Trophoblast cell (in vitro differentiated cells and primary cell): ENCODE results near the gene GNB1.

Experiments used
- DNase-seq, 2 donors: peaks; one replicate each; pipeline ENCODE4 v3.0.0-alpha.2; 2016
- H2AFZ ChIP-seq: 2 replicates; pipeline ENCODE4 v1.6.1; 2013; ENCODE audit warnings: low read length, moderate library complexity, mild to moderate bottlenecking; ENCODE audit not compliant: insufficient read depth, poor library complexity
- H2AK5ac ChIP-seq: 2 replicates; pipeline ENCODE4 v1.6.1; 2013; ENCODE audit warnings: mild to moderate bottlenecking, low read length
- H2BK120ac ChIP-seq: 2 replicates; pipeline ENCODE4 v1.6.1; 2013; ENCODE audit warnings: low read length, mild to moderate bottlenecking, moderate library complexity; ENCODE audit not compliant: insufficient read depth, poor library complexity
- H2BK12ac ChIP-seq: 2 replicates; pipeline ENCODE4 v1.6.1; 2013; ENCODE audit warnings: mild to moderate bottlenecking, low read length, moderate library complexity
- H2BK5ac ChIP-seq: 2 replicates; pipeline ENCODE4 v1.6.1; 2013; ENCODE audit warnings: low read length, low read depth, moderate library complexity, mild to moderate bottlenecking; ENCODE audit not compliant: poor library complexity
- H3K14ac ChIP-seq: 2 replicates; pipeline ENCODE4 v1.6.1; 2013; ENCODE audit warnings: mild to moderate bottlenecking, low read length
- H3K18ac ChIP-seq: 2 replicates; pipeline ENCODE4 v1.6.1; 2013; ENCODE audit warnings: mild to moderate bottlenecking, low read length
- H3K23ac ChIP-seq: 2 replicates; pipeline ENCODE4 v1.6.1; 2013; ENCODE audit warnings: low read length
- H3K27ac ChIP-seq: 2 replicates; pipeline ENCODE4 v1.5.1; 2013; ENCODE audit warnings: low read depth, mild to moderate bottlenecking, inconsistent platforms, low read length, moderate library complexity
- H3K27me3 ChIP-seq: 2 replicates; pipeline ENCODE4 v1.6.1; 2013; ENCODE audit warnings: inconsistent platforms, mild to moderate bottlenecking, low read length, moderate library complexity; ENCODE audit not compliant: insufficient read depth
- H3K36me3 ChIP-seq, 2 experiments: 1 replicate in 1 of 2; 2 replicates in 1 of 2; pipeline ENCODE4 v1.6.1; 2013; ENCODE audit warnings: low read length in 2 of 2, mild to moderate bottlenecking in 2 of 2, moderate library complexity in 1 of 2; ENCODE audit not compliant: insufficient read depth in 2 of 2, control insufficient read depth in 1 of 2
- H3K4ac ChIP-seq: 2 replicates; pipeline ENCODE4 v1.6.1; 2013; ENCODE audit warnings: low read depth, mild to moderate bottlenecking, low read length, moderate library complexity
- H3K4me1 ChIP-seq, 2 experiments: 1 replicate in 1 of 2; 2 replicates in 1 of 2; pipeline ENCODE4 v1.6.1; 2013; ENCODE audit warnings: low read length in 2 of 2, mild to moderate bottlenecking in 2 of 2, moderate library complexity in 1 of 2; ENCODE audit not compliant: insufficient read depth in 2 of 2, control insufficient read depth in 1 of 2
- H3K4me2 ChIP-seq: 2 replicates; pipeline ENCODE4 v1.6.1; 2013; ENCODE audit warnings: inconsistent platforms, mild to moderate bottlenecking, low read length, moderate library complexity
- H3K4me3 ChIP-seq: 2 replicates; pipeline ENCODE4 v1.5.1; 2013; ENCODE audit warnings: mild to moderate bottlenecking, low read depth, low read length, inconsistent platforms
- H3K79me1 ChIP-seq: one replicate; pipeline ENCODE4 v1.6.1; 2013; ENCODE audit warnings: low read length
- H3K79me2 ChIP-seq: 2 replicates; pipeline ENCODE4 v1.6.1; 2013; ENCODE audit warnings: low read length, mild to moderate bottlenecking; ENCODE audit not compliant: control insufficient read depth, insufficient read depth, poor library complexity
- H3K9ac ChIP-seq: 2 replicates; pipeline ENCODE4 v1.6.1; 2013; ENCODE audit warnings: mild to moderate bottlenecking, low read length
- H3K9me3 ChIP-seq: 2 replicates; pipeline ENCODE4 v1.6.1; 2013; ENCODE audit warnings: low read depth, mild to moderate bottlenecking, control low read depth, inconsistent platforms, low read length; ENCODE audit not compliant: insufficient read depth
- H4K12ac ChIP-seq: 2 replicates; pipeline ENCODE4 v1.6.1; 2013; ENCODE audit warnings: low read depth, mild to moderate bottlenecking, low read length, moderate library complexity
- H4K8ac ChIP-seq: 2 replicates; pipeline ENCODE4 v1.6.1; 2013; ENCODE audit warnings: low read depth, mild to moderate bottlenecking, low read length, moderate library complexity
- H4K91ac ChIP-seq: one replicate; pipeline ENCODE4 v1.6.1; 2013; ENCODE audit warnings: low read depth, mild to moderate bottlenecking, low read length, moderate library complexity
- WGBS: extraction: QIAGEN DNeasy Blood & Tissue Kit; methylation state at CpG from one replicate; pipeline ENCODE4 v1.1.7; 2013; ENCODE audit warnings: missing lambda C conversion rate; ENCODE audit not compliant: insufficient read length, insufficient coverage; ENCODE audit errors: extremely low coverage; 5-methylcytosine and 5-hydroxymethylcytosine counted together

Gene GNB1

GRCh38 chr1:1881727-1882126, 9.2 kb downstream of the GNB1 start:
- peak overlapping the region; percentile 71 for H3K4ac ChIP-seq
- no CpG with 5 or more reads among the region's 6 CpGs for WGBS
- no peak overlapping the region for H3K4me3 ChIP-seq
- H3K27me3 ChIP-seq = no peaks in the 10 kb centered on the region
- no peak overlapping the region for H2BK5ac ChIP-seq
- no peak overlapping the region for H3K9ac ChIP-seq
- H3K4me1 ChIP-seq = peaks cover 3 to 7% of the 10 kb centered on the region in 2 experiments
- H3K18ac ChIP-seq = no peak overlapping the region
- H3K79me2 ChIP-seq = peaks cover 52% of the 10 kb centered on the region
- no peak overlapping the region for H4K91ac ChIP-seq
- no peak for DNase-seq
- H2BK12ac ChIP-seq = no peak overlapping the region
- peaks cover 8 to 13% of the 10 kb centered on the region in 2 experiments for H3K36me3 ChIP-seq
- H2AFZ ChIP-seq = no peak overlapping the region
- H2AK5ac ChIP-seq = no peak overlapping the region
- no peak overlapping the region for H4K8ac ChIP-seq
- no peak overlapping the region for H4K12ac ChIP-seq
- no peak overlapping the region for H3K23ac ChIP-seq
- H3K79me1 ChIP-seq = no peaks in the 10 kb centered on the region
- H3K9me3 ChIP-seq = no peaks in the 10 kb centered on the region
- no peak overlapping the region for H3K27ac ChIP-seq
- H3K4me2 ChIP-seq = no peak overlapping the region
- no peak overlapping the region for H2BK120ac ChIP-seq
- H3K14ac ChIP-seq = no peak overlapping the region

- Histone ChIP-seq H3K4me2 (no peak overlapping the region), H3K9ac (no peak overlapping the region), H4K12ac (no peak overlapping the region), H3K27ac (no peak overlapping the region), H3K36me3 (peaks cover 14 to 22% of the 10 kb centered on the region in 2 experiments), H3K79me1 (no peaks in the 10 kb centered on the region), H3K23ac (no peak overlapping the region), H3K18ac (no peak overlapping the region), H3K27me3 (no peaks in the 10 kb centered on the region), H4K91ac (no peak overlapping the region), H2BK120ac (no peak overlapping the region), H3K4me1 (peaks cover 3 to 9% of the 10 kb centered on the region in 2 experiments), H3K4me3 (no peak overlapping the region), H2AFZ (no peak overlapping the region), H3K4ac (peak overlapping the region; percentile 71), H2BK5ac (no peak overlapping the region), H3K14ac (no peak overlapping the region), H3K9me3 (no peaks in the 10 kb centered on the region), H2AK5ac (no peak overlapping the region), H3K79me2 (peaks cover 54% of the 10 kb centered on the region), H4K8ac (no peak overlapping the region), H2BK12ac (no peak overlapping the region)
- no peak for DNase-seq
- WGBS = no CpG with 5 or more reads among the region's 13 CpGs
Measured at GRCh38 chr1:1880617-1881312, 10.1 kb downstream of the GNB1 start.

GRCh38 chr1:1879942-1880341, 10.9 kb downstream of the GNB1 start:
- H3K9me3 ChIP-seq = no peaks in the 10 kb centered on the region
- H3K18ac ChIP-seq = no peak overlapping the region
- H3K79me2 ChIP-seq = peaks cover 61% of the 10 kb centered on the region
- WGBS = no CpG with 5 or more reads among the region's 5 CpGs
- H2AFZ ChIP-seq = no peak overlapping the region
- no peak overlapping the region for H4K91ac ChIP-seq
- no peak overlapping the region for H4K8ac ChIP-seq
- H3K27me3 ChIP-seq = no peaks in the 10 kb centered on the region
- H2BK120ac ChIP-seq = no peak overlapping the region
- DNase-seq = no peak
- H3K14ac ChIP-seq = no peak overlapping the region
- H3K36me3 ChIP-seq = peaks cover 19 to 29% of the 10 kb centered on the region in 2 experiments
- H3K4me2 ChIP-seq = no peak overlapping the region
- no peak overlapping the region for H4K12ac ChIP-seq
- H3K4me1 ChIP-seq = peaks cover 3 to 9% of the 10 kb centered on the region in 2 experiments
- H3K79me1 ChIP-seq = no peaks in the 10 kb centered on the region
- no peak overlapping the region for H2BK5ac ChIP-seq
- no peak overlapping the region for H3K4me3 ChIP-seq
- H2BK12ac ChIP-seq = no peak overlapping the region
- H2AK5ac ChIP-seq = no peak overlapping the region
- H3K4ac ChIP-seq = peak overlapping the region; percentile 97
- H3K23ac ChIP-seq = no peak overlapping the region
- H3K9ac ChIP-seq = no peak overlapping the region
- no peak overlapping the region for H3K27ac ChIP-seq

- WGBS = no CpG with 5 or more reads among the region's 5 CpGs
- H2AK5ac ChIP-seq = no peak overlapping the region
- no peak overlapping the region for H4K12ac ChIP-seq
Measured at GRCh38 chr1:1877865-1878436, 12.9 kb downstream of the GNB1 start.

More at GRCh38 chr1:1877865-1878436, 12.9 kb downstream of the GNB1 start:
- Histone ChIP-seq H3K27ac (no peak overlapping the region), H3K27me3 (no peaks in the 10 kb centered on the region), H3K4me3 (no peak overlapping the region), H3K14ac (no peak overlapping the region), H3K4me1 (peaks cover 0 to 9% of the 10 kb centered on the region in 2 experiments), H3K79me1 (no peaks in the 10 kb centered on the region), H3K36me3 (peaks cover 35 to 41% of the 10 kb centered on the region in 2 experiments), H3K79me2 (peaks cover 72% of the 10 kb centered on the region), H3K4me2 (no peak overlapping the region), H3K9ac (no peak overlapping the region), H3K9me3 (no peaks in the 10 kb centered on the region), H2AFZ (no peak overlapping the region), H2BK12ac (no peak overlapping the region), H3K4ac (peak overlapping the region; percentile 93), H3K18ac (no peak overlapping the region), H4K8ac (no peak overlapping the region), H3K23ac (no peak overlapping the region), H2BK120ac (no peak overlapping the region), H4K91ac (no peak overlapping the region), H2BK5ac (no peak overlapping the region)
- no peak for DNase-seq
